Ectodermal cell (in vitro differentiated cells): Measurements from ENCODE around the gene GPX1.
"Not testable (repeated sequence)": the region's sequence is repeated elsewhere in the genome, so short reads cannot be mapped to it uniquely, and the experiment has no call there.

Experiments used
- H3K27ac ChIP-seq: 2 replicates; pipeline ENCODE4 v1.7.0; 2013; ENCODE audit warnings: mild to moderate bottlenecking, low read depth, low read length; ENCODE audit not compliant: insufficient read depth, poor library complexity, severe bottlenecking
- H3K27me3 ChIP-seq: 2 replicates; pipeline ENCODE4 v1.7.0; 2013; ENCODE audit warnings: mild to moderate bottlenecking, low read length; ENCODE audit not compliant: insufficient read depth, control insufficient read depth, poor library complexity, severe bottlenecking
- H3K36me3 ChIP-seq: one replicate; pipeline ENCODE4 v1.7.0; 2013; ENCODE audit warnings: low read length; ENCODE audit not compliant: control insufficient read depth, insufficient read depth
- H3K4me1 ChIP-seq: one replicate; pipeline ENCODE4 v1.7.0; 2013; ENCODE audit warnings: low read length; ENCODE audit not compliant: control insufficient read depth, insufficient read depth
- H3K4me3 ChIP-seq: 2 replicates; pipeline ENCODE4 v1.7.0; 2013; ENCODE audit warnings: low read depth, low read length, control low read depth; ENCODE audit not compliant: insufficient read depth
- H3K9me3 ChIP-seq: 2 replicates; pipeline ENCODE4 v1.7.0; 2013; ENCODE audit warnings: mild to moderate bottlenecking, low read length, moderate library complexity; ENCODE audit not compliant: control insufficient read depth
- WGBS, 2 experiments: methylation state at CpG; one replicate each; pipeline ENCODE4 v1.1.7; 2013; ENCODE audit warnings: missing lambda C conversion rate in 2 of 2; 5-methylcytosine and 5-hydroxymethylcytosine counted together

GPX1 gene

DNA sequence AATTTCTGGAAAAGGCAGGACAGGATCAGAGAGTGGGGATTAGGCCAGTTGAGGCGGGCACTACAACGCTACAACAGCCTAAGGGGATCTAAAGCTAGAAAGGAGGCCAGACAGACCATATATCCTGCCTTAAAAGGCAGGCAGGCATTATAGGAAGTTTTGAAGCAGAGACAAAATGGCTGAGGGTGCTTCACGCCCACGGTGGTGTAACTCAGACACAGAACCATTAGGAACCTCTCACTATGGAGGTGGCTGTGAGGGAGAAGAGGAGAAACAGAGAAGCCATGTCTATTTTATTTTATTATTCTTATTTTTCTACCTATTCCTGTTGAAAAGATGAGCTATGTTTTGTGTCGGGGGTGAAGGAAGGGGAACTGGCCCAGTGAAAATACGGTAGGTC is 16.2 kb downstream of the GPX1 start:
- Histone ChIP-seq H3K36me3 (no peaks in the 10 kb centered on the region), H3K4me1 (no peaks in the 10 kb centered on the region), H3K9me3 (no peaks in the 10 kb centered on the region), H3K27ac (no peak overlapping the region), H3K27me3 (no peaks in the 10 kb centered on the region), H3K4me3 (no peak overlapping the region)
- 89 to 92% methylated on average over 5 to 6 of the region's 6 CpGs for WGBS, 2 experiments

DNA sequence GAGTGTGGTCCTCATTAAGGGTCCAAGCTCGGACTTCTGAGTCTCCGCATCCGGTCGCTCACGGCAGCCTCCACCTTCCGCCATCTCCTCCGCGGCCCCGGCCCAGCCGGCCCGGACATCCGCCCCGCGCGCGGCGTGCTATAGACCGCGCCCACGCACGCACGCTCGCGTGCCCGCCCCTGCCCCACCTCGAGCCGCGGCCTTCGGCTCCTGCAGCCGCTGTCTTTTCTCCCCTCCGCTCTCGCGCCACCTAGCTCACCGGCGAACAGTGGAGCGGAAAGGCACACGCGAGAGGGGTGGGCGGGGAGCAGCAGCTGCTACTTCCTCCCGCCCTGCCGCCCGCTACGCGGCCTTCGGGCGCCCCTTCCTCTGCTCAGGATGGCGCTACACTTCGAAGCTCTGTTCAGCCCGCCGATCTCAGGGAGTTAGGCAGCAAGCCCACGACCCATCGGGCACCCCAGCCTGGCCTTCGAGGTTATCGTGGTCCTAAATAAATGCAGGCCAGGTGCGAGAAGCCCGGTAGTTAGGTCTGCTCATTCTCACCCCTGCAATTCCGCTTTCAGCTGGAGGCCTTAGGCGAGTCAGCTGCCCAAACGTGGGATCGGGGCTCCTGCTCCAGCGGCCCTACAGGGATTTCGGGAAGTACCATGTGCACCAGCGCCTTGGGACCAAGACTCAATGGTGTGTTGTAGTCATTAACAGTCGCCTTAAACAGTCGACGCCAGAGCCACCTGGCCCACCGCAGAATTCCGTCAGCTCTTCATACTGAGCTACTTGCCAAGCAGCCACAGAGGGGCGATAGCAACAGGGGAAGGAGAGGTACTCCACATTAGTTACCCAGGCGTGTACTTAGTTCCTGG is 18.0 kb downstream of the GPX1 start, which contains the start of gene USP4:
TSS of gene USP4 (minus strand) at position 113 of the 860 bp plus-strand sequence. CDS start at position 84, 29 bp downstream.
- Histone ChIP-seq H3K4me1 (no peaks in the 10 kb centered on the region), H3K9me3 (no peaks in the 10 kb centered on the region), H3K36me3 (no peaks in the 10 kb centered on the region), H3K4me3 (peak within 1 kb of the TSS; percentile 51), H3K27ac (peak within 1 kb of the TSS; percentile 83), H3K27me3 (no peaks in the 10 kb centered on the region)
- WGBS, 2 experiments = 1 to 2% methylated on average over 70 of the region's 70 CpGs

DNA sequence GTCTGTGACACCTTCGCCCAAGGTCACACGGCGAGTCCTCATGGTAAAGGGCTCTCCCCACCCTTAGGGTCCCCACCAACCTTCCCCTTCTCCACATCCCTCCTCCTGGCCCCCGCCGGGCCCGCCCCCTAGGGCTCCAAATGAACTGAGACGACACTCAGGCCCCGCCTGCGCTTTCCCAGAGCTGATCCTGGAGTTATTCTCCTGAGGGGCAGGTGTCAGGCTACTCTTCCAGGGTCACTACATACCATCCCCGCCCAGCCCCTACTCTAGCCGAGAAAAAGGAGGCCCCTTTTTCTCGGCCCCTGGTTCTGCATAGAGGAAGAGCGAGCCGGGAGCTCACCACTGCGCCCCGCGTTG is 18.6 kb downstream of the GPX1 start:
- Histone ChIP-seq H3K4me3 (peak overlapping the region; percentile 51), H3K27me3 (no peaks in the 10 kb centered on the region), H3K27ac (peak overlapping the region; percentile 83), H3K9me3 (no peaks in the 10 kb centered on the region), H3K4me1 (no peaks in the 10 kb centered on the region), H3K36me3 (peaks cover 5% of the 10 kb centered on the region)
- WGBS, 2 experiments = 6 to 8% methylated on average over 17 of the region's 17 CpGs

DNA sequence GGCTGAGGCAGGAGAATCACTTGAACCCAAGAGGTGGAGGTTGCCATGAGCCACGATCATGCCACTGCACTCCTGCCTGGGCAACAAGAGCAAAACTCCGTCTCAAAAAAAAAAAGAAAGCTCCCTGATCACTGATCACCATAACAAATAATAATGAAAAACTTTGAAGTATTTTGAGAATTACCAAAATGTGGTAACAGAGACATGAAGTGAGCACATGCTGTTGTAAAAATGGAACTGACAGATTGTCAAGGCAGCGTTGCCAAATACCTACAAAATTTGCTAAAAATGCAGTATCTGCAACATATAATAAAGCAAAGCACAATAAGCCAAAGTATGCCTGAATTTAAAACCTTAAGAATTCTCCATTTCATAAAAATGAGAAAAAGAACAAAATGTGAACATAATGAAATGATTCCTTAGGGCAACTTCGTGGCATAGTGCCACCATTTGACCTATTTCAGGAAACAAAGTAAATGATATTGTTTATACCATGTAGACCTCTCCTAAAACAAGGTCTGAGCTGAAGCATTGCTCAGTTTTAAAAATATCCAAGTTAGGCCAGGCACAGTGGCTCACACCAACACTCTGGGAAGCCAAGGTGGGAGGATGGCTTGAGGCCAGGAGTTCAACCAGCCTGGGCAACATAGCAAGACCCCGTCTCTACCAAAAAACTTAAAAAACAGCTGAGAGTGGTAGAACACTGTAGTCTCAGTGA is 24.1 kb downstream of the GPX1 start:
- no peaks in the 10 kb centered on the region for H3K9me3 ChIP-seq
- peaks cover 16% of the 10 kb centered on the region for H3K36me3 ChIP-seq
- no peak overlapping the region for H3K27ac ChIP-seq
- H3K4me1 ChIP-seq = no peaks in the 10 kb centered on the region
- 94 to 98% methylated on average over 4 to 5 of the region's 5 CpGs for WGBS, 2 experiments
- no peak overlapping the region for H3K4me3 ChIP-seq
- no peaks in the 10 kb centered on the region for H3K27me3 ChIP-seq

DNA sequence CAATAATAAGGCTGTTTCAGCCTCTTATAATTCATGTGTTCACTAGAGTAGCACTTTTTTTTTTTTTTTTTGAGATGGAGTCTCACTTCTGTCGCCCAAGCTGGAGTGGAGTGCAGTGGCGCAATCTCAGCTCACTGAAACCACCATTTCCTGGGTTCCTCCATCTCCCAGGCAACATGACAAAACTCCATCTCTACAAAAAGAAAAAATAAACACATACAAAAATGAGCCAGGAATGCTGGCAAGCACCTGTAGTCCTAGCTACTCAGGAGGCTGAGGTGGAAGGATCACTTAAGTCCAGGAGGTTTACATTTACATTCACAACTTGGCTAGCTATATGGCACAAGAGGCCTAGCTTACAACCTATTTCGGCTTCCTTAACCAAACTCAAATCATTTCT is 25.1 kb downstream of the GPX1 start:
- 93 to 99% methylated on average over 2 to 3 of the region's 3 CpGs for WGBS, 2 experiments
- H3K4me1 ChIP-seq = no peaks in the 10 kb centered on the region
- H3K27ac ChIP-seq = no peak overlapping the region
- H3K27me3 ChIP-seq = no peaks in the 10 kb centered on the region
- H3K9me3 ChIP-seq = no peaks in the 10 kb centered on the region
- H3K4me3 ChIP-seq = no peak overlapping the region
- peaks cover 16% of the 10 kb centered on the region for H3K36me3 ChIP-seq

DNA sequence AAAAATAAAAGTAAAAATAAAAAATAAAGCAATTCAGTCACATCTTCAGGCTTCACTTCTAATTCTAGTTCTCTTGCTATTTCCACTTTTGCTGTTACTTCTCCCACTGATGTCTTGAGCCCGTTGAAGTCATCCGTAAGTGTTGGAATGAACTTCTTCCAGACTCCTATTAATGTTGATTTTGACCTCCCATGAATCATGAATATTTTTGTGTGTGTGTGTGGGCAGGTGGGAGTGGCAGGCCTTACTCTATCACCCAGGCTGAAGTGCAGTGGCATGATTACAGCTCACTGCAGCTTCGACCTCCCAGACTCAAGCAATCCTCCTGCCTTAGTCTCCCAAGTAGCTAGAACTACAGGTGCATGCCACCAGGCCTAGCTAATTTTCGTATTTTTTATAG is 29.0 kb downstream of the GPX1 start:
- Histone ChIP-seq H3K36me3 (peaks cover 17% of the 10 kb centered on the region), H3K27me3 (no peaks in the 10 kb centered on the region), H3K27ac (no peak overlapping the region), H3K4me1 (no peaks in the 10 kb centered on the region), H3K4me3 (no peak overlapping the region), H3K9me3 (no peaks in the 10 kb centered on the region)
- 94 to 98% methylated on average over 4 of the region's 4 CpGs for WGBS, 2 experiments

DNA sequence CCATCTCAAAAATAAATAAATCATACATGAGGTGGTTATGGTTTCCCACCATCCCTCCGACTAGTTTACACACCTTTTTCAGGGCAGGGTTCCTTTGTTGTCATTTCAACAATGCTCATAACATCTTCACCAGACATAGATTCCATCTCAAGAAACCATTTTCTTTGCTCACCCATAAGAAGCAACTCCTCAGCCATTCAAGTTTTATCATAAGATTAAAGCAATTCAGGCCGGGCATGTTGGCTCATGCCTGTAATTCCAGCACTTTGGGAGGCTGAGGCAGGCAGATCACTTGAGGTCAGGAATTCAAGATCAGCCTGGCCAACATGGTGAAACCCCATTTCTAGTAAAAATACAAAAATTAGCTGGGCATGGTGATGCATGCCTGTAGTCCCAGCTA is 29.8 kb downstream of the GPX1 start:
- H3K36me3 ChIP-seq = peaks cover 22% of the 10 kb centered on the region
- not testable (repeated sequence) for H3K9me3 ChIP-seq, H3K4me3 ChIP-seq, H3K27me3 ChIP-seq, H3K27ac ChIP-seq, H3K4me1 ChIP-seq
- WGBS, 2 experiments = 86 to 94% methylated on average over 2 of the region's 2 CpGs

DNA sequence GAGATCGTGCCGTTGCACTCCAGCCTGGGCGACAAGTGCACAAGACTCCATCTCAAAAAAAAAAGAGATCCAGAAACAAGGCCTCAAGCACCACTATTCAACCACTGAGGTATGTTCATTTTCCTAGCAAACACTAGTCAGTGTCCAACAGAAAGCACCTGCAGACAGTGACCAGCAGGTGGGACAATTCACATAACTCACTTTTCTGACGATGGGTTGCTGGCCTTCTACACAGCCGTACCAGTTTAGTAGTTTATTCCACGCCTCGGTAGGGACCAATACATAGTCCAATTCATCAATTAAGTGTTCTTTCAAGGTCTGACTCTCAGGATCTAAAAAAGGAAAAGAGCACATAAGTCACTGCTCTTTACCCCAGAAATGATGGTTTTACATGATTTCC is 30.7 kb downstream of the GPX1 start:
- H3K9me3 ChIP-seq = no peaks in the 10 kb centered on the region
- no peaks in the 10 kb centered on the region for H3K4me1 ChIP-seq
- no peak overlapping the region for H3K27ac ChIP-seq
- no peak overlapping the region for H3K4me3 ChIP-seq
- peaks cover 25% of the 10 kb centered on the region for H3K36me3 ChIP-seq
- H3K27me3 ChIP-seq = no peaks in the 10 kb centered on the region
- 93 to 95% methylated on average over 7 of the region's 7 CpGs for WGBS, 2 experiments

DNA sequence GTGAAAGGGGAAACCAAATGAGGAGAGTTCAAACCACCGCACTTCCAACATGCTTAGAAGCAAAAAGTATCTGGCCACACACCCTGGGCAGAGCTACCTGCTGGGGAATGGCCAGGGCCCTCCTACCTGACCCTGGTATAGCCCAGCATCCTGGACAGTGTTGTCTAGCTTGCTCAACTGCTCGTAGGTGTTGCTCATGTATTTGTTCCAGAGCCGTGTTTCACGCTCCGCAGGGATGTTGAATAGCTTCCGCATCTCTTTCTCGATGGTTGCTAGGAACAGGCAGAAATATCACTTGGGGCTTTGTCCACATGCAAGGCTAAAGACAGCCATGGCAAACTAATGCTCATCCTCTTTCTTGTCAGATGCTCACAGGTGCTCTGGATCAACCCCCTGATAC is 33.4 kb downstream of the GPX1 start:
- 97% methylated on average over 7 of the region's 7 CpGs for WGBS, 2 experiments
- Histone ChIP-seq H3K36me3 (peaks cover 29% of the 10 kb centered on the region), H3K27me3 (no peaks in the 10 kb centered on the region), H3K9me3 (no peaks in the 10 kb centered on the region), H3K4me3 (no peak overlapping the region), H3K4me1 (no peaks in the 10 kb centered on the region), H3K27ac (no peak overlapping the region)

DNA sequence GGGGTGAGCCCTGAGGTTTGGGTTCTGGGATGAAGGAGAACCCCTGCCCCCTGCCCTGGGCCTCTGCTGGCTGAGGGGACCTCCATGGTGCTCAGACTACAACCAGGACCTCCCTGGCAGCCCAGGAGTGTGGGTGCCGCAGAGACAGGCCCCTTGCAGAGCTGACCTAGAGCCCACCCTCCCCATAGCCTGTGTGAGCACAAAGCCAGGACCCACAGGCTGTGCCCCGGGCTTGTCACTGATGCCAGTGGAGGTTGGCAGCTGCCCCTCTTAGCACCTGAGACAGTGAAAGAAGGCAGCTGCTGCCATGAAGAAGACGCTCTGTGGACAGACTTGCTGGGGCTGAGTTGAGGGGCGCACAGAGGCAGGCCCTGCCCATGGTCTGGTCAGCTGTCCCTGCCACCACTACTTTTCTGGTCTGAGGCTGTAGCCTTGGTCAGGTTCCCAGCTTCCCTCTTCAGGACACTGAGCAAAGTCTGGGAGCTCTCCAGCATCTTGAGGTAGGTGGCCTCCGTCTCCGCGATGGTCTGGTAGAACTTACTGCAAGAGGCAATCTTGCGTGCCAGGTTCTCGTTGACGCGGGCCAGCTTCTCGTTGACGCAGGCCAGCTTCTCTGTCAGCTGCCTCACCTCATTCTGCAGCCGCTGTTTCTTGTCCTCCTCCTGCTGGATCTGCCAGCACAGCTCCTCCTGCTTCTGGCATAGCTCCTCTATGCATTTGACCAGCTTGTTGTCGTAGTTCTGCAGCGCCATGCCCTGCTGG is 41.3 kb downstream of the GPX1 start:
- Histone ChIP-seq H3K4me3 (no peak overlapping the region), H3K27me3 (no peaks in the 10 kb centered on the region), H3K36me3 (peaks cover 23% of the 10 kb centered on the region), H3K4me1 (no peaks in the 10 kb centered on the region), H3K9me3 (no peaks in the 10 kb centered on the region), H3K27ac (no peak overlapping the region)
- WGBS, 2 experiments = 97% methylated on average over 16 of the region's 16 CpGs
